ENCODE results near the gene PPM1E.
"Not testable (repeated sequence)": the region's sequence is repeated elsewhere in the genome, so short reads cannot be mapped to it uniquely, and the experiment has no call there.

PPM1E gene

DNA sequence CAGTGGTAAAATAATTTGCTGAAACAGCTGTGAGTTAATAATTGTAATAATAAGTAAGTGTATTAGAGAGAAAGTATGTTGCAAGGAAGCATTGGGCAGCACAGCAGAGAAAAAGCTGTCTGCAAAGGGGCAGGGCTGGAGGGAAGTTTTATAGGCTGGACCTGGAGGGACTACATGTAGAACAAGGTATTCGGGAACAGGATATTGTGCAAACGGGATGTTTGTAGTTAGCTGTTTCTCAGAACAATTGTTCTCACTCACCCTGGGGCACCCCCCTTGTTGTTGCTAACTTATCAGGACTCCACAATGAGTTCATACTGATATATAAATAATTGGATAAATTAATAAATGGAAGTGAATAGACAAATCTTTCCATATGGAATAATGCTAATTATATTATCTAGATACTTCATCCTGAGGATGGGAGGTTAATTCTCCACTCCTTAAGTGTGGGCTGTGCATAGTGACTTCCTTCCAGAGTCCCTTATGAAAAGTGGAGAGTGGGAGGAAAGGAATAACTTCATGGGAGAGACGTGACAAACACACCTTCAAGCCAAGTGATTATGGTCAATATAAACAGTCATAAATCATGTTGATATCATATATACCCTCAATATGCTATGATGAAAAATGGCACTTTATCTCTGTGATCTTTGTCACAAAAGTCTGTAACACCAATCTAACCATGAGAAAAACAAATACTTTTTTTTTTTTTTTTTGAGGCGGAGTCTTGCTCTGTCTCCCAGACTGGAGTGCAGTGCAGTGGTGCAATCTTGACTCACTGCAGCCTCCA lies 85.4 kb downstream of the PPM1E start:
- no peak for DNase-seq (ENCODE audit: low read depth, low spot score)

DNA sequence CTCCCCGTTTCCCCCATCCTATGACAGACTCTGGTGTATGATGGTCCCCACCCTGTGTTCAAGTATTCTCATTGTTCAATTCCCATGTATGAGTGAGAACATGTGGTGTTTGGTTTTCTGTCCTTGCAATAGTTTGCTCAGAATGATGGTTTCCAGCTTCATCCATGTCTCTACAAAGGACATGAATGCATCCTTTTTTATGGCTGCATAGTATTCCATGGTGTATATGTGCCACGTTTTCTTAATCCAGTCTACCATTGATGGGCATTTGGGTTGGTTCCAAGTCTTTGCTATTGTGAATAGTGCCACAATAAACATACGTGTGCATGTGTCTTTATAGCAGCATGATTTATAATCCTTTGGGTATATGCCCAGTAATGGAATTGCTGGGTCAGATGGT lies 90.8 kb downstream of the PPM1E start:
- not testable (repeated sequence) for DNase-seq (ENCODE audit: low read depth, low spot score)

DNA sequence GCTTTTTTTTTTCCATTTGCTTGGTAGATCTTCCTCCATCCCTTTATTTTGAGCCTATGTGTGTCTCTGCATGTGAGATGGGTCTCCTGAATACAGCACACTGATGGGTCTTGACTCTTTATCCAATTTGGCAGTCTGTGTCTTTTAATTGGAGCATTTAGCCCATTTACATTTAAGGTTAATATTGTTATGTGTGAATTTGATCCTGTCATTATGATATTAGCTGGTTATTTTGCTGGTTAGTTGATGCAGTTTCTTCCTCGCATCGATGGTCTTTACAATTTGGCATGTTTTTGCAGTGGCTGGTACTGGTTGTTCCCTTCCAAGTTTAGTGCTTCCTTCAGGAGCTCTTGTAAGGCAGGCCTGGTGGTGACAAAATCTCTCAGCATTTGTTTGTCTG lies 94.5 kb downstream of the PPM1E start:
- not testable (repeated sequence) for DNase-seq (ENCODE audit: low read depth, low spot score)

DNA sequence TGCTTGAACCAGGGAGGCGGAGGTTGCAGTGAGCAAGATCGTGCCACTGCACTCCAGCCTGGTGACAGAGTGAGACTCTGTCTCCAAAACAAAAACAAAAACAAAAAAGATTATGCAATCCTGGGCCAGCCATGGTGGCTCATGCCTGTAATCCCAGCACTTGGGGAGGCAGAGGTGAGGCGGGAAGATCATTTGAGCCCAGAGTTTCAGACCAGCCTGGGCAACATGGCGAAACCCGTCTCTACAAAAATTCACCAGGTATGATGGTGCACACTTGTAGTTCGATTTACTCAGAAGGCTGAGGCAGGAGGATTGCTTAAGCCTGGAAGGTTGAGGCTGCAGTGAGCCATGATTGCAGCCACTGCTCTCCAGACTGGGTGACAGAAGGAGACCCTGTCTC lies 109.6 kb downstream of the PPM1E start:
- DNase-seq (ENCODE audit: low read depth, low spot score), result no peak

DNA sequence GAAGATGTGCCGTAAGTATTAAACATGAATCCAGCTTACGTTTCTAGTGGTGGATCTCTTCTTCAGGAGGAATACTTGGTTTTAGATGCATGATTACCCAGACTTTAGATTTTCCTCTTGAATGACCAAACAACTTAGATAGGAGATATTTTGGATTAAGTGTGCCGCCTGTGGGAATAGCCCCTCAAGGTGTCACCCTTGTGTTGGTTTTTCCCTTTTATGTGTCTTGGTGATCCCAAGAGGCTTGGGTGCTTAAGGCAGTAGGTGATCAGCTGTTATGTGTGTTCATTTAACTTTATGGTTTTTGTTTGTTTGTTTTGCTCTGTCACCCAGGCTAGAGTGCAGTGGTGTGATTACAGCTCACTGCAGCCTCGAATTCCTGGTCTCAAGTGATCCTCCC lies 115.1 kb downstream of the PPM1E start:
- DNase-seq (ENCODE audit: low read depth, low spot score), result no peak

DNA sequence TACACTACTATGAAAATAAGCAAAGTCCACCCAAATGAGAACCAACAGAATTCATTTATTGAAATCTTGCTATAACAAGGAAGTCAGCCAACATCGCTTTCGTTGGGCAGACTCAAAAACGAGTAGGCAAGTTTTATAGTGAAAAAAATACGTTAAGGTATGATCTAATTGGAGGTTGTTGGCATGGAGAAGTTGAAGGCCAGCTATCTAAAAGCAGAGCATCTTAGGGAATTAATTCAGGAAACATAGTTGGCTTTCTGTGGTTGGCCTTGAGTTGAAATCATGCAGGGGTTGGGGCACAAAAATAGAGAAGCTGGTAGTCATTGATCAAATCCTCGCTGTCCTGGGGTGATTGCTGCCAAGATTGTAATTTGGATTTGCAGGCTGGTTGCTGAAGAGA lies 118.3 kb downstream of the PPM1E start:
- DNase-seq (ENCODE audit: low read depth, low spot score), result no peak

DNA sequence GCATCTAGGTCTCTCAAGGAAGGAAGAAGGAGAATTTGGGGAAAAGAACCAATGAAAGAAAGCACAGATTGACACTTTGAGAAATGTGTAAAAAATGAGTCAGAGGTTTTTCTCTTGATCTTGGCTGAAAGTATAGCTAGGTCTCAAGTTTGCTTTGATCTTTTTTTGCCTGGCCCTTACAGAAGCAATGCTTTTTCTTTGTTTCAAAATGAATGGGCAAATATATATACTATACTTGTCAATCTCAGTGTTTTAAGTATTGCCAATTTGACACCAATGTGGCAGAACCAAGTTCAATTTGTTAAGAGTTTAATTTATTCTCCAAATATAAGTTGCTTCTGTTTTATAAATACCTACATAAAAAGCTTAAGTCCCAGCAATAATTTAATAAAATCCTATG lies 119.6 kb downstream of the PPM1E start:
- no peak for DNase-seq (ENCODE audit: low read depth, low spot score)

DNA sequence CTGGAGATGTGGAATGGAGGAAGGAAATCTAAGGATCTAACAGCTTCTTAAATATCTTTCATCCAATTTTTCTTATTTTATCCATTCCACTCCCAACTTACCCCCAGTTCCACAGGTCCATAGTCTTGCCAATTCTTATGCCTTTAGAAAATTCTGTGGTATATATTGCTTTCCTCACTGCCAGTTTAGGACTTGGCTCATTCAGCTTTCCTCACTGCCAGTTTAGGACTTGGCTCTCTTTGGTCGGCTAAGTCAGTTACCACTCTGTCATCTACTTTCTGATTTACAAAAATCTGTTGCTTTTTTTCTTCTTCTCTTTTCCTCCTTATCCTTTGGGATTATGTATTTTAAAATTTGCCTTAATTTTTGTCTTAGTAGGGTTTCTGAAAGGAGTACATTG lies 128.5 kb downstream of the PPM1E start:
- no peak for DNase-seq (ENCODE audit: low read depth, low spot score)

DNA sequence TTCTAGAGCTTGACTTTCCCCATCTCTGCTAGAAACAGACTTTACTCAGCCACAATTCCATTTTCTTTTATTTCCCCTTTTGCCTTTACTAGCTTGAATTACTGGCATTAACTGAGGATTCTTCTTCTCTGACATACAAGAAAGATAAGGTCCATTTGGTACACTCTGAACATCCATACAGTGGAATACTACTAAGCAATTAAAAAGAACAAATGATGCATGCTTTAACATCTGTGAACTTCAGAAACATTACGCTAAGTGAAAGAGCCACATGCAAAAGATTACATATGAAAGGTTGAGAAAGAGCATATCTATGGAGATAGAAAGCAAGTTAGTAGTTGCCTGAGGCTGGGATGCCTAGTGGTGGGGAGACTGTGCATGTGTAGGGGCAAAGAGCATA lies 130.9 kb downstream of the PPM1E start:
- no peak for DNase-seq (ENCODE audit: low read depth, low spot score)

DNA sequence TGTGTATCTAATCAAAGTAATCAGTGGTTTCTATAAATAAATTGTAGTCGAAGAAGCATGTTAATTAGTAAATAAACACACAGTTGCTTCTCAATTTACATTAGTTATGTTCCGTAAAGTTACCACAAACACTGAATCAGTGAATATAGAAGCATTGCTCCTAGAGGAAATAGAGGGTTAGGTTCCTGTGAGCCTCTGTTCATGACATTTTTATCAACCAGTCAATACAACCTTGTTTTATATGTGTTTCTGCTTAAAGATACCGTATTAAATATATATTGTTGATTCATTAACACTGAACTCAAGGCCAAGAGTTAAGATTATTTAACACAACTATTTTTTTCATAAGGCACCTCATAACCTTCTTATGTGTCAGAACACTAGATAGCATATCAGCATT lies 134.3 kb downstream of the PPM1E start:
- DNase-seq (ENCODE audit: low read depth, low spot score), result no peak

DNA sequence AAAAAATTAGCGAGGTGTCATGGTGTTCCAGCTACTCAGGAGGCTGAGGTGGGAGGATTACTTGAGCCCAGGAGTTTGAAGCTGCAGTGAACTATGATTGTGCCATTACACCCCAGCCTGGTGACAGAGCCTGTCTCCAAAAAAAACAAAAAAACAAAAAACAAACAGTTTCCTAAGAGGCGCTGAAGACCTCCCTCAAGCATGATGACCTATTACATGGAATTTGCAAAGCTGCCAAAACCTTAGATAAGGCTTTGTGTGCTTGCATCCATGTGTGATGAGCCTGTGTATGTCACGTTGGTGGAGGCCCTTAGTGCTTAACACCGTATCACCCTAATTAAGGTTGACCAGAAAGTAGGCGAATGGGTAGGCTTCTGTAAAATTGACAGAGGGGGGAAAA lies 143.5 kb downstream of the PPM1E start:
- DNase-seq (ENCODE audit: low read depth, low spot score), result no peak

DNA sequence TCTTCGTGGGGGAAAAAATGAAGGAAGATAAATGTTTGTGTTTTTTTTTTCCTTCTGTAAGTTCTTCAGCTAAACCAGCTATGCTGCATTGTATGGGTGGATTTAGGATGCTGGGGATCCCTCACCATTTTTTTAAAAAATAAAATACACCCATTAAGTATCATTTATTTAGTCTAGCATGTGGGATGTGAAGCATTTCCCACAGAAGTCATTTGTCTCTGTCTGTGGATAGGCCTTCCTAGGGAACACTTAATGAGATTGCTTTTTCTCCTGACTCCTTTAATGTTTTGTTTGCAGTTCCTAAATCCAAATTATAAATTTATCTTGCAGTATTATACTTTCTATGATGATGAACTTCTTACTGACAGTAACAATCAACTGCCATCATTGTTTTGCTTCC lies 146.7 kb downstream of the PPM1E start:
- DNase-seq (ENCODE audit: low read depth, low spot score), result no peak

DNA sequence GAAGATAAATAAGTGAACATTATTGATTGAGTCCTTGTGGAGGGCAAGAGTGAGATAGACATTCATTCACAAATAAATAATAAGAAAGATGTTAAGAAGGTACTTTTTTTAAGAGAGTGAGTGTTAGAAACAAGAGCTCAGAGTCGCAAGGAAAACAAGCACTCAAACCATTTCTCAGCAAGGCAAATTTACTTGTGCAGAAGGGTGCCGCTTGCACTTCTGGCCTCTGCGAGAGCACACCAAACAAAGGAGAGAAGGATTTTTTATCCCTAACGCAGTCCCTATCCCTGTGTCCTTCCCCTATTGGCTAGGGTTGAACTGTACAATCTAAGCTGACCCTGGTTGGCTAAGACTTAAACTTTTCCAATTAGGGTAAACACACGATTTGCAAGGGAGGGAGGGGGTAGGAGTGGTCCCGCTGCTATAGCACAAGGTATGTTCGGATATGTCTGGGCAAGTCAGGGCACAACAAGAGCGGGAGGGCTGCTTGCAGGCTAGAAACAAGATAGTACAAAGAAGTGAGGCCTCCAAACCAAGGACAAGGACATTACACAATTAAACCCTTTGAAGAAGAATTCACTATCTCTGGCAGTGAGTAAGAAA lies 156.2 kb downstream of the PPM1E start:
- no peak for DNase-seq (ENCODE audit: low read depth, low spot score)

DNA sequence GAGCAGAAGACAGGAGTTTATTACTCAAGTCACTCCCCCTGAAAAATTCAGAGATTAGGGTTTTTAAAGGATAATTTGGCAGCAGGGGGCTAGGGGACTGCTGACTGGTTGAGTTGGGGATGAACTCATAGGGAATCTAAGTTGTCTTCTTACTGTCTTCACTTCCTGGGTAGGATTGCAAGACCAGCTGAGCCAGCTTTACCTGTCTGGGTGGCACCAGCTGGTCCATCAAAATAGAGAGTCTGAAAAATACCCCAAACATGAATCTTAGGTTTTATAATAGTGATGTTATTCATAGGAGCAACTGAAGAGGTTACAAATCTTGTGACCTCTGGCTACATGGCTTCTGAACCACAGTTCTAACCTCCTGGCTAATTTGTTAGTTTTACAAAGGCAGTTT lies 157.9 kb downstream of the PPM1E start:
- no peak for DNase-seq (ENCODE audit: low read depth, low spot score)

DNA sequence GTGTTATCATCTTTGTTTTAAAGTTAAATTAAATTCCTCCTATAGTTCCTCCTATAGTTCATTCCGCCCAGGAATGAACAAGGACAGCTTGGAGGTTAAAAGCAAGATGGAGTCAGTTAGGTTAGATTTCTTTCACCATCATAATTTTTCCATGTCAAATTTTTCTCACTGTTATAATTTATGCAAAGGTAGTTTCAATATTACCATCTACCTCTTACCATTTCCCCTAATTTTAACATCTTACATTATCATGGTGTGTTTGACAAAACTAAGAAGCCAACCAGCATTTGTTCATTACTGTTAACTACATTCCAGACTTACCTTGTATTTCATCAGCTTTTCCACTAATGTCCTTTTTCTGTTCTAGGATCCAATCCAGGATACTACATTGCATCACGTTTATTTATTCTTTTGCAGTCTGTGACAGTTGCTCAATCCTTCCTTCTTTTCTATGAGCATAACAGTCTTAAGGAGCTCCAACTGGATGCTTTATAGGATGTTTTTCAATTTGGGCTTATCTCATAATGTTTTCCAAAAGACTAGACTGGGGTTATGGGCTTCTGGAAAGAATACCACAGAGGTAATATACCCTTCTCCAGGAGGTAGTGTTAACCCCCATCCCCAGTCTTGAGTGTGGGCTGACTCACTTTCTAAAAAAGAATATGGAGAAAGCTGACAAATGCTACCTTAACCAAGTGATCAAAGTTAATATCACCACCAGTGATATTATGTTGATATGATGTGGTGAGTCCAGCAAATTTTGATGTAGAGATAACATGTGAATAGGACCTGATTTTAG lies 158.5 kb downstream of the PPM1E start:
- DNase-seq (ENCODE audit: low read depth, low spot score), result no peak

DNA sequence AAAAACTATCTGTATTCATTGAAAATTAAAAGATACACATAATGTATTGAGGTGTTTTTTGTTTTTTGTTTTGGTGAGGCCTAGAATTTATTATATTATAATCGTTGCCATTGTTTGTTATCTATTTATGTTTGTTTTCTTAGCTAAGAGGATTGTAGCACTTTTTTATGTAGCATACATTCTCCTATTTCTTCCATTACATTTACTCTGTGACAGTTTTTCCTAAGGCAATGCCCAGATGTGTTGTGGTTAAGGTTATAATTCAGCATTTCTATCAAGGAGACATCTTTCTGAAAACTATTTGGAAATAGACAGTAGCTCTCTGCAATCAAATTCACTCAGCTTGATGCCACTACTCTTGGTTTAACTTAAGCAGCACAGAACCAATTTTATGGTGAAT lies 161.6 kb downstream of the PPM1E start:
- DNase-seq (ENCODE audit: low read depth, low spot score), result no peak

DNA sequence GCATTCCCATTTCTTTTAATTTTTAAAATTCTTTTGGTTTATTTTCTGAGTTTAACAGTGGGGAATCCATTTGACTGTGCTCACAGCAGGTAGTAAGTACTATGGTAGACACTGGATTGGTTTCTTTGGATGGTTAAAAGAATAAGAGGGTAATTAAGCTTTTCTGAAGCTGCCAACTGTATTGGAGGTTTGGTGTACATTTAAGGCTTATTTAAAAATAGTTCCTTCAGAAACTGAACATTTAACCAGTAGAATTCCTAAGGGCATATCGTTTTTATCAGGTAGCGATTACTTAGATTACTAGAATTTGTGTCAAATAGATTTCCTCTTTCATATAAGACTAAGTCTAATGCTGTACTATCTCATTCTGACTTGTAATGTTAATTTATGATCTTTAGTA lies 162.4 kb downstream of the PPM1E start:
- DNase-seq (ENCODE audit: low read depth, low spot score), result no peak

DNA sequence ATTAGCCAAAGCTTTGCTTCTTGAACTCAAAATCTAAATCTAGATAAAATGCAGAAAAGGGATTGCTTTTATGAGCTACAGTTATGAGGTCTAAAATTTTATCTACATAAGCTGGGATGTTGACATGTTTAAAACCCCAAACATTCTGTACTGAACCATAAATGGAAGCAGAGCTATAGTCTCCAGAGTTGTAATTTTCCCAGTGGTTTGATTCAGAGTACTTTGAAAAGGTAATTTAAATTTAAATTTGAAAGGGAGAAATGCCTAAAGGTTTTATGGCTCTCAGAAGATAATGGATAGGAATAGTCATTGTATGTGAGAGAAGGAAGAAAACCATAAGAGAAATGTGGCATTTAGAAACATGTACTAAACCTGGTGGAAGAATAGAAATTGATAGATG lies 163.2 kb downstream of the PPM1E start:
- no peak for DNase-seq (ENCODE audit: low read depth, low spot score)

DNA sequence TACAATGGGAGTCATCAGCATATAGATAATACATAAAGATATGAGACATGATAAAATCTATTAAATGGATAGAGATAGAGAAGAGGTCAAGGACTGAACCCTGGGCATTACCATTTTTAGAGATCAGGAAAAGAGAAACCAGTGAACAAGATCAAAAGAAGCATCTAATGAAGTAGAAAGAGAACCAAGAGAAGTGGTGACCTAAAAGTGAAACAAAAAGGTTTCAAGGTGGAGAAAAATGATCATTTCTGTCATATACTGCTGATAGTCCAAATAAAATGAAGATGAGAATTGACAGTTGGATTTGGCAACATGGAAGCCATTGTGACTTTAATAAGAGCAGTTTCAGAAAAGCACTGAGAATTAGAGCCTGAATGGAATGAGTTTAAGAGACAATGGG lies 165.1 kb downstream of the PPM1E start:
- DNase-seq (ENCODE audit: low read depth, low spot score), result no peak

DNA sequence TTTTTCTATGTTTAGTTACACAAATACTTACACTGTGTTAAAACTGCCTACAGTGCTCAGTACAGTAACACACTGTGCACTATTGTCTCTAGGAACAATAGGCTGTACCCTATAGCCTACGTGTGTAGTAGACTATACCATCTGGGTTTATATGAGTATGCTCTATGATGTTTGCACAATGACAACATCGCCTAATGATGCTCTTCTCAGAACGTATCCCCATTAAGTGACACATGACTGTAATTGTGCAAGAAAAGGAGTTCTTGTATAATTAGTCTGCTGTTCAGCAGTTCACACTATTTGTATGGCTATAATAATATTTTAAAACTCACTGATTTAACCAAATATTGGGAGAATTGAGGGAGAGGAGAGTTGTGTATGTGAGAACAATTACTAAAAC lies 177.3 kb downstream of the PPM1E start:
- DNase-seq (ENCODE audit: low read depth, low spot score), result no peak

DNA sequence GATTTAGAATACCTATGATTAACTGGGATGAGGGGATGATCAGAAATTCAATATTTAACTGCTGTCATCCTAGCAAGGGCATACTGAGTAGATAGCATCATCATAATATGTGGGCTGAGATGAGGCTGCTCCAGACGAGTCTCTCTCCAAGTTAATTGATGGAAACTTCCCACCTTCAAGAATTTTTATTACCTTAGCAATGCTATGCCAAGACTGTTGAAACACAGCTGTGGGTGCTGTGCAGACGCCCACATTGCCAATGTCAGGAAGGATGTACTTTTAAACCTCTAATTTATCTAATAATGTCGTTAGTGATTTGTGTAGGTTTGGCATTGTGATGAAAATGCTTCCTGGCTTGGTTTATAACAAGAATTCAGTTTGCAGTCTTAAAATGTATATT lies 180.6 kb downstream of the PPM1E start:
- DNase-seq (ENCODE audit: low read depth, low spot score), result no peak

DNA sequence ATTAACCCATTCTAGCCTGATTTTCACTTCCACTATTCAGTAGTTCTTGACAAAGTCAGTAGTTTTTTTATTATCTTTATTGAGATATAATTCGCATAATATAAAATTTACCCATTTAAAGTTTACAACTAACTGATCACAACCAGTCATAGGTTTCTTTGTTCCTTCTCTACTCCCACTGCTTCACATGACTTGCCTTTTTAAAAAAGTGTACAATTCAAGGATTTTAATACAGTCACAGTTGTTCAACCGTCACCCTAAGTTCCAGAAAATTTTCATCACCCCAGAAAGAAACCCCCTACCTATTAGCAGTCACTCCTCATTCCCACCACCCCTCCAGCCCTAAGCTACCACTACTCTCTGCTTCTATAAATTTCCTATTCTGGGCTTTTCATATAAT lies 188.5 kb downstream of the PPM1E start:
- DNase-seq (ENCODE audit: low read depth, low spot score), result no peak

DNA sequence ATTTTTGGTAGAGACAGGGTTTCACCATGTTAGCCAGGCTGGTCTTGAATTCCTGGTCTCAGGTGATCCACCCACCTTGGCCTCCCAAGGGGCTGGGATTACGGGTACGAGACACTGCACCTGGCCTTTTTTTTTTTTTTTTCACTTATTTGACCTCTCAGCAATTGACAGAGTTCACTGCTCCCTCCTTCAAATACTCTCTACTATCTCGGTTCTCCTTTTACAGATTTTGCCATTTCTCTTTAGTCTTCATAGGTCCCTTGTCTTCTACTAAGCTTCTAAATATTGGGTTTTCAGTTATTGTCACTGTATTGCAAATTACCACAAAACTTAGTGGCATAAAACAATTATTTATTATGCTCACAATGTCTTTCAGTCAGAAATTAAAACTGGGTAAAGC lies 191.8 kb downstream of the PPM1E start:
- DNase-seq (ENCODE audit: low read depth, low spot score), result no peak
